Fibroblast of upper back skin (primary cell): ENCODE results near the gene LOXHD1.

Source experiments
- DNase-seq: peaks from one replicate; pipeline ENCODE4 v3.0.0-alpha.2; 2013

The LOXHD1 gene

DNA sequence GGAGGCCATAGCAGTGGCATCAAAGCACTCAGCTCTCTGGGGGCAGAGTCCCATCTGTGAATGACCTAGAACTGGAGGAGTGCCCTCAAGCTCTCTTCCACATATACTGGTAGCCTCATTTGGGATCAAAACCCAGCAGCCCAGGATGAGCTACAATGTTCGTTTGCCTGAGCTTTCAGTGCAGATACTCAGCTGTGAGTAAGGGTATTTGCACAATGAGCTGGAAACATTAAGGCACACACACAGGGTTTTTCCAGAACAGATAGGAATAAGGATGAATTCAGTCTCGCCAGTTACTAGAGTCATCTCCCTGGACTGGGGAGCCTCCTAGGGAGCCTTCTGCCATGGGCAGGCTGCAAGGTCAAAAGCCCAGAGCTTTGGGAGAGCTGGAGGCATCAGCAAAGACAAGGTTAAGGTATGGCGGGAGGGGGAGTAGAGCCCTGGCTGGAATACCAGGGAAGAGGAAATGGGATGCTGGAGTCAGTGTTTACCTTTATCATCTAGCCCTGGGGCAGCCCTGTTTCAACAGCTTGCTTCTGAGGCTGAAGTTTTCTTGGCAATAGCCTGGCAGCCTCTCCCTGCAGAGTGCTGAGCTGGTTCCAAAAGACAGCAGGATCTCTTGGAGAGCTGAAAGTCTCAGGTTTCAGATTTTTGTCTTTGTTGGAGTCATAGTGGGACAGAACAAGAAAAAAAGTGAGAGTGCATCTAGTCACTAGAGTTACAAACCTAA, 187.7 kb downstream of the LOXHD1 start:
- DNase-seq: peak; percentile 22

DNA sequence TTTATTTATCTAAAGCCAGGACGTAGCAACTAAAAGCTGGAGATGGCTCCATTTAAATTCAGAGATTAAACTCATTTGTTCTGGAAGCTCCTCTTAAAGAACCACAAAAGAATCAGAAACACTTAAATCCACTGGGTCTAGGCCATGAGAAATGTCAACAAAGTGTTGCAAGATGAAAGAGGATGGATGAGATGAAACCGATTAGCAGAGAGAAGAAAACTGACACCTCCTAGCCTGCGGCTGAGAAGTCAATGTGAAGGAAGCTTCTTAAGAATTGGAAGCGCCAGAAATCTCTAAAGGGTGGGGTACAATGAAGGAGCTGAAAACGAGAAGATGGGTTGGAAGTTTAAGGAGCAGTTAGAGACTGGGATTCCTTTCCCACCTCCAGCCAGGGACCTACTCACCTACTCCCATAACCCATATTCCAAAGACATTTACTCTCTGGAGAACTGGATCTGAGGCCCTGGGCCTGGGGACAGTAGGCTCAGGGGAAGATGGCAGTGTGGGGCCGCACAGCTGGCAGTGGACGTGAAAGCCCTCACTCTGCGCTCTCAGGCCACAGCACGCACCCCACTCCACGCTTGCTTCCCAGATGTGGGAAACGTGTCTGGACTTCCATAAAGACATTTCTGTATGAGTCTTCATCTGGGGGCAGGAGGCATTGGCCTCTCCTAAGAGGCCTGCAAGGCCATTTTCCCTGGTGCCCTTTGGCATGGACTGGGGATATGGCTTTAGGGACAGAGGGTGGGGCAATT, 188.4 kb downstream of the LOXHD1 start:
- no peak for DNase-seq

DNA sequence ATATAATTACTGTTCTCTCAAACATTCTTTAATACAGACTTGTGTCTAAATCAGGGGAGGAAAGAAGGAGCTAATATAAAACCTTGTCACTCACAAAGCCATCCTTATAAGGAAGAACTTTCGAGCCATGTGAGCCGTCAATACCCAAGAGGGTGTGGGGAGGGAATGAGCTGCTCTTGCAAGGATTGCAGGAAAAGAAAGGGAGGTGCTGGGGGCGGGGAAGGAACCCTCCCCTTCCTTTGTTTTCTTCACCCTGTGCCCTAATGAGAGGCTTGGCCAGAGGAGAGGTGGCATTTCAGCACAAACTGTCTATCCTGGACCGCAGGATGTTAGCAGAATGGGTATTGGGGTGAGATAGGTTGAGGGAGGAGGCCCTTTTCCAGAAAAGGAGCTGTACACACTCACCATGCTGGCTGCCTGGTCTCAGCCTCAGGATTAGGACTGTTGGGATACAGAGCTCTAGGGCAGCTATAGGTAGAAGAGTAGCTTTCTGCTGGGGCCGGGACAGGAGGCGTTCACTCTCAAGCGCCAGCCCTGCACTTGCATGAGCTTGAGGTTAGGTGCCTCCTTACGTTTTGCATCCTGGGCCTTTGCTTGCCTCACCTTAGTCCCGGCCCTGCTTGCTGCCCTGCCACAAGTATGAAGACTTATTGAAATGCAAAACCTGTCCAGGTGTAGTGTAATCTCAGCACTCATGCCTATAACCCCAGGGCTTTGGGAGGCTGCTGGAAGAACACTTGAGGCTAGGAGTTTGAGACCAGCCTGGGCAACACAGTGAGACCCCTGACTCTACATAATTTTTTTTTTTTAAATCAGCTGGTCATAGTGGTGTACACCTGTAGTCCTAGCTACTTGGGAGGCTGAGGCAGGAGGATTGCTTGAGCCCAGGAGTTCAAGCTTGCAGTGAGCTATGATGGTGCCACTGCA, 190.5 kb downstream of the LOXHD1 start:
- peak; percentile 42 for DNase-seq

DNA sequence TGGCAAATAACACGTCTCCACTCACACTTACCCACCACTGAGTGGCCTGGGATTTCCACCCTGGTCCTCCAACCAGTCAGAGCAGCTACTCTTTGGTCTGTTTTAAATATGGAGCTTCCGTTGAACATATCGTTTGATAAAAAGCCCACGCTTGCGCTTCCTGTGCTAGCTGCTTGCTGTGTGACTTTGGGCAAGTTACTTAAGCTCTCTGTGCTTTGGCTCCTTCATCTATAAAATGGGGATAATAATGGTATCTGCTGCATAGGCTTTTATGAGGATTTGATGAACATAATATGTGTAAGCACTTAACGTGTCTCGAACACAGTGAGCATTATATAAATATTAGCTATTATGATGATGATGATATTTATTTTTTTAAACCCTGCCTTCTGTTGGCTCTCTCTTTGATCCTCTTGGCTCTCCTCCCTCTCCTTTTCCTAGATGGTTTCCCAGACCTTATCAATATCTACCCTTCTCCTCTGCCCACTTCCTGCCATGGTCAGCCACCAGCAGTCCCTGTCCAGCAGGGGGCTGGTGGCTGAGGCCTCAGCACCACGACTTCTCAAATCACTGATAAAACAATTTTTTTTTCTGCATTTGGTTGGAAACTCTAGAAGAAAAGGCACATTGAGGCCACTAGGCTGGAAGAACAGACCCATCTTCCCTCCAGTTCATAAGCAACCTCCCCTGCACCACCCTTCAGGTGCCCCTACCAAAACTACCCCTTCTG, 191.9 kb downstream of the LOXHD1 start:
- no peak for DNase-seq

DNA sequence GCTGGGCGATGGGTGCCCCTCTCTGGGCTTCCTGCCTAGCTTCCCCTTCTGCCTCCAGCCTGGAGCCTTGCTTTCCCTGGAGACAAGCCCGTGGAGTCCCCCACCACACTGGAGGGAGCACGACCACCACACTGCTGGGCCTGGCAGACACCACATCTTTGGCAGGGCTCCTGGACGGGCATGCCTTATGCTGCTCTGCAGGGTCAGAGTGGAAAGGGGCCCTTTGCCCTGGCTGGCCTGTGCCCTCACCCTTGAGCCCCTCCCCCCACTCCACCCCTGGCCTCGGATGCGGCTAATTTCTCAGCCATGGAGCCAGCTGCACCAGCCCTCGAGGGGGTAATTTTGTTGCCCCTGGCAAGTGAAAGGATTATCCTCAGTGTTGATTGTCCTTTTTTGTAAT, 194.5 kb downstream of the LOXHD1 start:
- no peak for DNase-seq

DNA sequence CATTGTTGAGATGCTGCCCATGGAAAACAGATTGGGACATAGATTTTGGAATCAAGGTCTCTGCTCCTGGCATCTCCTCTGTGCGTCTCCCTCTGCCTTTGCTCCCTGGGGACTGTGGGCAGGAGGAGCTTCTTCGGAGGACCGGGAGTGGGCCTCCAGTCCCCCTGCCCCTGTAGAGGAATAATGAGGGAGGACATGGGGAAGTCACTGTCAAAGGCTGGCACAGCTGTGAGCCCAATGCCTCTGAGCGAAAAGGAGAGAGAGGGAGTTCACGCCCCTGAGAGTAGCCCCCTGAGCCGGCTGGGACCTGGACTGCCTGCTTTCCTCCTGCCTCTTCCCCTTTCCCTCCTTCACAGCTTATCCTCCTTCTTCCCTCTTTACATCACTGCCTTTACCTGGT, 195.0 kb downstream of the LOXHD1 start:
- no peak for DNase-seq

DNA sequence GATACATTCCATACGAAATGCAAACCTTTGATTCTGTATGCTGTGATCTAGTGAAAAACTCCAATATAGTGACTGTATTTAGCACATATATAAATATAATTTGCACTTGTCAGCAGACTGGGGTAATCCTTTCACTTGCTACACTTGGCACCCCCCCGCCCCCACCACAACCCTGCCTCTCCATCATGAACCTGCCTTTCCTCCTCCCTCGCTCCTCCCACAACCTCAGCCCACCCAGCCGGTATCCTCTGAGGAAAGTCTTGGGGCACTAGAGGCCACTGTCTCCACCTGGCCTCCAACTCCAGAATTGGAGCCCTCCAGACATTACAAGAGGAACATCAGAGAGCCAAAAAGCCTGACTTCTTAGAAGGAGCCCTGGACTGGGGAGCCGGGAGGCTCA, 196.3 kb downstream of the LOXHD1 start:
- DNase-seq: no peak

DNA sequence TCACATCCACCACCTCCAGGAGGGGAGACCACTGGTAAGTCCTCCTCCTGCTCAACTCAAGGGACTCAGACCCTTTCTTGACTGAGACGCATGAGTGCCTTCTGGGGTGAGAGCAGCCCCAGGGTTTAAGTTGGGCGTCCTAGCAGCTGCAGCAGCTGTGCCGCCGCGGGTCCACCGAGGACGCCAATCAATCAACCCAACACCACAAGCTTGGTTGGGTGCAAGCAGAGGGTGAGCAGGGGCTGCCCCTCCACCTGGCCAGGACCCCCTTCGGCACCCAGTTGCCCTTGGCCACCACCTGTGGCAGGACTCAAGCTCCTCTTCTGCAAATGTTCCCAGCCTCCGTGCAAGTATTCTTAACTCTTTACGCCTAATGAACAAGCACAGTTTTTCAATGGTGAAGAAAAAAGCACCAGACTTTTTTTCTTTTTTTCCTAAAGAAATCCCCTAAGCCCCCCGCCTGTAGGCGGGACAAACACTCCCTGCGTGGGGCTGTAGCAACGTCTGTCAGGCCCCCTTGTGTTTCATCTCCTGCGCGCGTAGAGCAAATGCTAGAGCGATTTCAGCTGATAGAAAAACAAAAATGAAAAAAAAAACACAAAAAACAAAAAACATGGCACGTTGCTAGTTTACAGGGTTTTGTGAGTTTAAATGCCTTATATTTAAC, 197.1 kb downstream of the LOXHD1 start:
- DNase-seq: no peak

DNA sequence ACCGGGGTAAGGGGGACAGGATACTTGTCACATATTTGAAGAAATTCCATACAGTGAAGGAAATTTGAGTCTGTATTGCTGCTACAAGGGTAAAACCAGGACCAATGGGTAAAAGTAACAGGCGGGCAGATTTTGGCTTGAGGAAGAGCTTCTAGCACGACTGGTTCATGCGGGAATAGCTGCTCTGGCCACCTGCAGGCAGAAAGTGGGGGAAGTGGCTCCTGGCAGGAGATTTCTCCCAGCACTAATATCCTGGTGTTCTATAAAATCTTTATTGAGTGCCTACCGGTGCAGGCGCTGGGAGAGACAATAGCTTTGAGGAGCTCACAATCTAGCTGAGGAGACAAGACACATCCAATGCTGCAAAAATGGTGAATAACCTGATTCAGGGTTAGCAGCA, 198.5 kb downstream of the LOXHD1 start:
- no peak for DNase-seq

DNA sequence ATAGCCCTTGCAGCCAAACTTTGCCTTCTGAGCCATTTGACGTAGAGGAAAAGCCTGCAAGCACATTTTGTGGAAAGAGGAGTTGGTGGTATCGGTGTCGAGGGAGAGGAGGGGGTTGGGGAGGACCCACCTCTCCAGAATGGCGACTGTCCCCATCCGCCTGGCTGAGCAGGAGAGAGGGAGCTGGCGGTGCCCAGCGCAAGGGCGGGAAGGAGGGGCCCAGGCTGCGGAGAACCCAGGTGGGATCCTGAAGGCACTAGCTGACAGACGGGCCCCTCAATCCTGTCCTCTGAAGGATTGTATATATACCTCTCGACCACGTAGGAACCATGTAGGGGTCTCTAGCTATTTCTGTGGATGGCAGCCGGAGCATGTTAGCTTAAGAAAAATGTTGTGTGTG, 200.3 kb downstream of the LOXHD1 start:
- DNase-seq: no peak

DNA sequence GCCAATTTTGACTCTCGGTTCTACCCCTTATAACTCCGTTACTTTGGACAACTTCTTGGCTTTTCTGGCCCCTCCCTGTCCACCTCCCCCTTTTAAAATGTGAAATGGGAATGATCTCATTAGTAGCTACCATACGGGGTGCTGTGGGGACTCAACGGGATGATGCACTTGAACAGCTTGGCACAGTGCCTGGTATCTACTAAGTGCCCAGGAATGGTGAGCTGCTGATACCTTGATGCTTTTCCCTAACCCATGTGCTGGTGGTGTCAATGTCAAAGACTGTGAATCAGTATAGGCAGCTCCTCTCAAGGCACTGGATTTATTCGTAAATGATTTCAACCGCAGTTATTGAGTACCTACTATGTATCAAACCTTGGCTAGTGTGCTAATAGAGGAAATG, 204.2 kb downstream of the LOXHD1 start:
- peak; percentile 48 for DNase-seq

DNA sequence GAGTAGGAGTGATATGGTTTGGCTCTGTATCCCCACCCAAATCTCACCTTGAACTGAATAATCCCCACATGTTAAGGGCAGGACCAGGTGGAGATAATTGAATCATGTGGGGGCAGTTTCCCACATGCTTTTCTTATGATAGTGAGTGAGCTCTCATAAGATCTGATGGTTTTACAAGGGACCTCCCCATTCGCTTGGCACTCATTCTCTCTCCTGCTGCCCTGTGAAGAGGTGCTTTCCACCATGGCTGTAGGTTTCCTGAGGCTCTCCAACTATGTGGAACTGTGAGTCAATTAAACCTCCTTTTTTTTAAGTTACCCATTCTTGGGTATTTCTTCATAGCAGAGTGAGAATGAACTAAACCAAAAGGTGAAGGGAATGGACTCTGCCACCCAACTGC, 207.5 kb downstream of the LOXHD1 start:
- DNase-seq: no peak

DNA sequence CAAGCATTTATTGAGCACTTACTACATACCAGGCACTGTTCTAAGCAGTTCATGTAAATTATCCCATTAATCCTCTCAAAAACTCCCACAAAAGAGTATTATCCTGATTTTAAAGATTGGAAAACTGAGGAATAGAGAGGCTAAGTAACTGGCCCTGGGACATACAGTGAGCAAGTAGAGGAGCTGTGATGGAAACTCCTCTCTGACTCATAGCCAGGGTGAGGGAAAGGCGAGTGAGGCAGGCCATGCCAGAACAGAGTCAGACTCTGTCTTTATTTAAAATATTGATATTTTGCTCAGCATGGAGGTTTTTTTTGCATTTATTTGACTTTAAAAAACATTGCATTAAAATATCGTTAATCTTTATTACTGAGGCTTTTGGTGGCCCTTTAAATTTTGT, 208.0 kb downstream of the LOXHD1 start:
- DNase-seq: peak; percentile 10

DNA sequence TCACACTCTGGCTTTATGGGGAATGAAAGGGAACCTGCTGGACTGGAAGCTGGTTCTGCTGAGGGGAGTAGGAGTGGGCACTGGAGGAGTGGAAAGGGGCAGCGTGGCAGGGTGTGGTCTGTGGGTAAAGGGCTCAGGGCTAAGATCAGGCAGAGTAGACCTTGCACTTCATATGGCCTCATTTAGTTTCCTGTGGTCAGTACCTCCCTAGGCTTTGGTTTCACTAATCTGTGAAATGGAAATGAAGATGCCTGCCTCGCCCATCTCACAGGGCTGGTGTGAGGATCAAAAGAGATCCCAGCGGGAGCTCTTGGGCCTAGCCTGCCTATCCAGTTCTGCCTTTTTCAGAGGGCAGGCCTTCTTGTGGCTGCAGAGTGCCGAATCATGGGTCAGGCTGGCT, 208.7 kb downstream of the LOXHD1 start:
- DNase-seq: no peak

DNA sequence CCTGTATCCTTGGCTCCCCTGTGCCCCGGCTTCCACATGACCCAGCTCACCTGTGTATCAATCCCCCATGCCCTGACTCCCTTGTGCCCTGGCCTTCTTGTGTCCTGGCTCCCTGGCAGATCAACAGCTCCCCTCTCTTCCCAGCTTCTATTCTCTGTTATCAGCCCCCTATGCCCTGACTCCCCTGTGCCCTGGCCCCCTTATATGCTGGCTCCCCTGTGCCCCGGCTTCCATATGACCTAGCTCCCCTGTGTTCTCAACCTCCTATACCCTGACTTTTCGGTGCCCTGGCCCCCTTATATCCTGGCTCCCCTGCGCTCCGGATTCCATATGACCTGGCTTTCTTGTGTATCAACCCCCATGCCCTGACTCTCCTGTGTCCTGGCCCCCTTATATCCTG, 209.2 kb downstream of the LOXHD1 start:
- DNase-seq: no peak

DNA sequence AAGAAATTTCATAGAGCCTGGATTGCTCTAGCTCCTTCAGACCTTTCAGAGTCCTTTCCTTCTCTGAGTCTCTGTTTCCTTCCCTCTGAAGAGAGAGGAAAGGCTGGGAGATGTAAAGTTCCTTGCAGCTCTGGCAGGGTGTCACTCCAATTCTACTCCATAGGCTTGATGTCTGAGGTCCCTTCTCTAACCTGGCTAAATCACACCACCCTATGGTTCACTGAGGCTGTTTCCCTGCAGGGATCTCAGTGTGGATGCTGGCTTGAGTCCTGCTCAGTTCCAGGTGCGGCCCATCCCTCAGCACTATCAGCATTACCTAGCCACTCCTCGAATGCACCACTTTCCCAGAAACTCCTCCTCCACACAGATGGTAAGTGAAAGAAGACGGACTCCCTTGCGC, 209.7 kb downstream of the LOXHD1 start:
- no peak for DNase-seq

DNA sequence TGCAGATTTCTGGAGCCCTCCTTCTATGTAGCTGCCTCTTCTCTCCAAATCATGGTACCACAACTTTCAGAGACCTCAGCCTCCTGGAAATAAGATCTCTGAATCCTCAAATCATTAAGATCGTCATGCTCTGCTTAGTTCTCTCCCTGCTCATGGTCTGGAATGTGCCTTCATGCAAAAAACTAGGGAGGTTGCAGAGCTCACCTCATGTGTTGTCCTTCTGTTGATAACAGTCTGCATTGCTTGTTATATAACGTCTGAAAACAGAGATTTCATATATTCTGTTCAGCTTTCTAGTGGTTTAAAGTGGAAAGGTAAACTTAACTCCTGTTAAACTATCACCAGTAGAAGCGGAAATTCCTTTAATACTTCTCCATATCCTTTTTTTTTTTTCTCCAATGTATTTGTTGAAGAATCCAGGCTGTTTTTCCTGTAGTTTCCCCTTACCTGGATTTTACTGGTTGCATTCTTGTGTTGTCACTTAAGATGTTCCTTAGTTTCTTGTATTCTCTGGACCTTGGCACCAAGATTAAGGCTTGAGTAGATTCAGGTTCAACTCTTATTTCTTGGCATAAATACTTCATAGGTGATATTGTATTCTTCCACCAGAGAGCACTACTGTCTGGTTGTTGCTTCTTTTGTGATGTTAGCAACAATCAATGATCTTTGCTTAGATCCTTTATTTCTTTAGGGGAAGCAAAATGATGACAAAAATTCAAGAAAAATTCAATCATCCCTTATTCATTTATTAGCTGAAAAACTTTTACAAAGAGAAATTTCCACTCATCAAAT, 211.3 kb downstream of the LOXHD1 start:
- DNase-seq: no peak

DNA sequence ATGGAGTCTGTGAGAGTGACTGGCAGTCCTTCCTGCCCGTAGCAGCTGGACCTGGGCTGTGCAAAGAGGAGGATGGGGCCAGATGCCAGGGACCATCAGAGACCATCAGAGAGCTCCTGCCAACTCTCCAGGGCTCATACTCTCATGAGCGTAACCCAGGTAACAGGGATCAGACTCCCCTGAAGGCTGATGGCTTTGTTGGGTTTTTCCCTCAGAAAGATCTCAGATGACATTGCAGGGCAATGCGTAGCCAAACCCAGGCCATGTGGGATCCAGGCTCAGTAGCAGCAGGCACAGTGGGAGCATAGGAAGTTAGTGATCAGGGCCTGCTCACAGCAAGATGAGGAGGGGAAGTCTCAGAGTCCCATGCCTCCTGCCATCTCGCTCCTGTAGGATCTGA, 218.0 kb downstream of the LOXHD1 start:
- DNase-seq: no peak

DNA sequence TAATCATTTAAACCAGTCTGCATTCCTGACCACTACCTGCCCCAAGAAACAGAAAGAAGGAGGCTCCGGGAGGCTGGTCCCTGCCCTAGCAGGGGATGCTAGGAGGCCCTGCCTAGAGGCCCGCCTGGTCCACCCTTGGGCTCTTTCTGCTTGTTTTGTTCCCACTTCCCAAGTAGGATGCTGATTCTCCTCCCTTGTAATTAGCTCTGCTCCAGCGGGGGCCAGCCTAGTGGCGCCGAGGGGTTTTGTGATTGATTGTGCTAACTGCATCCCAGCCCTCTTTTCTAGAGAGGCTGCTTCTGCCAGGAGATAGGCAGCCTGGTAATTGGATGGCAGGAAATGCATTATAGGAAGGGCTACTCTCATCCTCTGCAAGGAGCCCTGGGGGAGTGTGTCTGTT, 220.0 kb downstream of the LOXHD1 start:
- no peak for DNase-seq

DNA sequence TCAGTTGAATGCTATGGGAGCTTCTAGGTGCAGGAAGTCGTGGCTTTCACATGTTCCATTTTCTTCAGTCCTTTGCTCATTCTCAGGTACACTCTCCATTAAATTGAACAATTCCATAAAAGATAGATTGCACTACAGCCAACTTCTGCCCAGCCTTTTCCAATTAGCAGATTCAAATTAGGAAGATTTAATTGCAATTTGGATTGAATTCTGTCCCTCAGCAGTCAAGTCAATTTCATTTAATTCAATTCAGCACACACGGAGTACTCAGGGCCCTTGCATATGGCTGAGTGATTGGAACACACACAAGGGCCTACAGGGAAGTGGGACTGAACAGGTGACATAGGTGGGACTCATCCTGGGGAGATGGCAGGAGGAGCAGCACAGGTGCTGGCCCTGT, 220.4 kb downstream of the LOXHD1 start:
- DNase-seq: no peak

DNA sequence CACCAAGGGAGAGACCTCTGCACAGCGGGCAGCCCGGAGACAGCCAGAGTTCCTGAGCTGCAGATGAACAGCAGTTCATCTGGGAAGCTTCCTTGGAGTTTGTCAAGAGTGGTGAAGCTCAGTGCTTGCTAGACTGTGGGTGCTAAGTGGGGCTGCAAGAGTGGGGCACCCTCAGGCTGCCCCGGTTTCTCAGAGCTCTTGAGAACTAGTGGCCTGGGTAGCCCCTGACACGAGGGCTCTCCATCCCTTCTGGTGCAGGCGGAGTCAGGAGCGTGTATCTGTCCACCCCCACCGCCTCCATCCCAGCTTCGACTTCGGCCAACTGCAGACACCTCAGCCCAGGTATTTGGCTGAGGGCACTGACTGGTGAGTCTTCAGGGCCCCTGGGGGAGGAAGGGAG, 222.0 kb downstream of the LOXHD1 start:
- no peak for DNase-seq

DNA sequence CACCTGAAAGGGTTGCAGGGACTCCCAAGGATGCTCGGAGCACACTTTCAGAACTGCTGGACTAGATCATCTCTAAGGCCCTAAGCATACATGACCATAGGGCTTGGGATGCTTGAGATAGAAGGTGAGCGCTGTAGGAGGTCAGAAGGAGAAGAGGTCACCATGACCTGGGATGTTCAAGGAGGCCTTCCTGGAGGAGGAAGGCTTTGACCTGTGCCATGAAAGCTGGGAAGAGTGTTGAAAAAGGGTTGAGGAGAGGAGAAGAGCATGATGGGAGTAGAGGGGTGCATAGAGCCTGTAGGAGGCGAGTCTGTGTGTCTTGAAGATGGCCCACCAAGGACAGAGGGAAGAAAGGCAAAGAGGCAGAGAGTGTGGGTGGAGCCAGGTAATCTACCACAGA, 222.4 kb downstream of the LOXHD1 start:
- no peak for DNase-seq
